H1 (cell line): ENCODE data around the gene CD3D. TPM values are rescaled to one million over a fixed set of nuclear protein-coding genes. Genes with fewer than 3 reads are reported as not detected.

Experiments used
- CTCF ChIA-PET: fragments of 300-600 bp; sonication (Branson Sonifier 250); formaldehyde crosslinking; loops from one replicate; lab custom pipeline; 2021; ENCODE audit not compliant: partially characterized antibody; lab: Charles Lee
- POLR2A ChIA-PET: fragments of 300-600 bp; sonication (Branson Sonifier 250); formaldehyde crosslinking; loops from one replicate; lab custom pipeline; 2021; ENCODE audit warnings: inconsistent platforms; ENCODE audit not compliant: partially characterized antibody; lab: Charles Lee
- DNase-seq, 2 experiments: peaks; one replicate each; pipeline versions ENCODE4 v3.0.0 to v3.0.0-alpha.2; 2010 to 2022; ENCODE audit warnings: low spot score in 2 of 2, low read depth in 1 of 2, mixed read lengths in 1 of 2
- FAIRE-seq: peaks from 2 replicates; lab custom pipeline; 2011; peaks lifted over from hg19 to GRCh38; lab: Jason Lieb, UNC
- H2AFZ ChIP-seq: 2 replicates; pipeline ENCODE4 v1.8.1; 2012; ENCODE audit warnings: low read length, inconsistent platforms
- H2AK5ac ChIP-seq: 2 replicates; pipeline ENCODE4 v1.6.1; 2013; ENCODE audit warnings: low read depth, low read length
- H2BK120ac ChIP-seq: replicated peaks from 2 replicates; pipeline ENCODE3; 2013; ENCODE audit warnings: low read depth, low read length, inconsistent platforms
- H2BK12ac ChIP-seq: 2 replicates; pipeline ENCODE4 v1.6.1; 2013; ENCODE audit warnings: low read depth, low read length
- H2BK15ac ChIP-seq: 2 replicates; pipeline ENCODE4 v1.6.1; 2013; ENCODE audit warnings: low read length
- H2BK20ac ChIP-seq: 2 replicates; pipeline ENCODE4 v1.6.1; 2013; ENCODE audit warnings: low read length
- H2BK5ac ChIP-seq: 2 replicates; pipeline ENCODE4 v1.6.1; 2013; ENCODE audit warnings: low read depth, low read length
- H3K14ac ChIP-seq: 2 replicates; pipeline ENCODE4 v1.6.1; 2013; ENCODE audit warnings: inconsistent platforms; ENCODE audit not compliant: insufficient read length
- H3K18ac ChIP-seq: 2 replicates; pipeline ENCODE4 v1.6.1; 2013; ENCODE audit warnings: low read length; ENCODE audit errors: extremely low read depth
- H3K23ac ChIP-seq: 2 replicates; pipeline ENCODE4 v1.6.1; 2013; ENCODE audit warnings: inconsistent platforms; ENCODE audit not compliant: insufficient read length
- H3K23me2 ChIP-seq: 2 replicates; pipeline ENCODE4 v1.6.1; 2013; ENCODE audit warnings: low read depth, low read length
- H3K27ac ChIP-seq: 2 replicates; pipeline ENCODE4 v1.6.1; 2011; ENCODE audit warnings: low read depth, low read length, inconsistent platforms
- H3K27me3 ChIP-seq, 4 experiments: replicated peaks in 1 of 4; 1 replicate in 1 of 4; 2 replicates in 3 of 4; pipeline versions ENCODE4 v1.6.1 to v1.8.1; 2011 to 2013; ENCODE audit warnings: low read length in 3 of 4, mild to moderate bottlenecking in 3 of 4, inconsistent platforms in 2 of 4, mixed read lengths in 2 of 4, moderate library complexity in 1 of 4; ENCODE audit not compliant: control insufficient read depth in 3 of 4, insufficient read depth in 3 of 4; ENCODE audit errors: extremely low read depth in 1 of 4
- H3K36me3 ChIP-seq, 4 experiments: 2 replicates each; pipeline versions ENCODE4 v1.6.1 to v1.8.1; 2011 to 2013; ENCODE audit warnings: mild to moderate bottlenecking in 4 of 4, low read length in 3 of 4, moderate library complexity in 2 of 4, control low read depth in 1 of 4, inconsistent platforms in 1 of 4; ENCODE audit not compliant: insufficient read depth in 4 of 4, control insufficient read depth in 2 of 4
- H3K4ac ChIP-seq: replicated peaks from 2 replicates; pipeline ENCODE3; 2013; ENCODE audit warnings: low read length, low read depth, mixed read lengths, inconsistent platforms; ENCODE audit not compliant: insufficient read length
- H3K4me1 ChIP-seq, 4 experiments: replicated peaks in 1 of 4; 1 replicate in 1 of 4; 2 replicates in 3 of 4; pipeline versions ENCODE4 v1.6.1 to v1.8.1; 2011 to 2013; ENCODE audit warnings: low read length in 3 of 4, inconsistent platforms in 2 of 4, mixed read lengths in 1 of 4; ENCODE audit not compliant: insufficient read depth in 4 of 4, control insufficient read depth in 3 of 4
- H3K4me2 ChIP-seq, 2 experiments: 2 replicates each; pipeline versions ENCODE4 v1.6.1 to v1.8.1; 2011 to 2013; ENCODE audit warnings: low read depth in 2 of 2, low read length in 2 of 2, control low read depth in 1 of 2, inconsistent platforms in 1 of 2, mild to moderate bottlenecking in 1 of 2; ENCODE audit not compliant: insufficient read depth in 1 of 2
- H3K4me3 ChIP-seq, 4 experiments: fragments of 200-600, 300-600 bp in 1 of 4; sonication (generic), shearing (Covaris generic), sonication (Bioruptor Twin) in 1 of 4; 2 replicates each; pipeline versions ENCODE4 v1.5.1 to v1.8.1; 2011 to 2016; ENCODE audit warnings: low read length in 4 of 4, low read depth in 3 of 4, control low read depth in 2 of 4, inconsistent platforms in 2 of 4, mild to moderate bottlenecking in 2 of 4, mixed read lengths in 1 of 4, moderate library complexity in 1 of 4; ENCODE audit not compliant: insufficient read depth in 2 of 4; ENCODE audit errors: extremely low read depth in 1 of 4
- H3K56ac ChIP-seq: replicated peaks from 2 replicates; pipeline ENCODE3; 2013; ENCODE audit warnings: low read depth, mild to moderate bottlenecking, mixed read lengths, low read length, inconsistent platforms; ENCODE audit not compliant: insufficient read length
- H3K79me1 ChIP-seq: 2 replicates; pipeline ENCODE4 v1.6.1; 2013; ENCODE audit warnings: low read depth, low read length, control low read depth
- H3K79me2 ChIP-seq, 2 experiments: 2 replicates each; pipeline versions ENCODE4 v1.6.1 to v1.8.1; 2012 to 2013; ENCODE audit warnings: low read length in 2 of 2, mild to moderate bottlenecking in 2 of 2, inconsistent platforms in 1 of 2; ENCODE audit not compliant: insufficient read depth in 2 of 2, control insufficient read depth in 1 of 2
- H3K9ac ChIP-seq, 4 experiments: replicated peaks in 1 of 4; 1 replicate in 1 of 4; 2 replicates in 3 of 4; pipeline versions ENCODE4 v1.6.1 to v1.8.1; 2011 to 2013; ENCODE audit warnings: low read depth in 3 of 4, low read length in 3 of 4, control low read depth in 2 of 4, mild to moderate bottlenecking in 2 of 4, moderate library complexity in 2 of 4, inconsistent platforms in 1 of 4; ENCODE audit errors: extremely low read depth in 1 of 4
- H3K9me3 ChIP-seq, 2 experiments: 2 replicates each; pipeline versions ENCODE4 v1.6.1 to v1.8.1; 2012 to 2013; ENCODE audit warnings: mild to moderate bottlenecking in 2 of 2, moderate library complexity in 2 of 2, control low read depth in 1 of 2, inconsistent platforms in 1 of 2, low read depth in 1 of 2, low read length in 1 of 2, mixed read lengths in 1 of 2; ENCODE audit not compliant: insufficient read depth in 2 of 2
- H4K20me1 ChIP-seq, 2 experiments: replicated peaks in 1 of 2; 2 replicates each; pipeline versions ENCODE3 to v1.8.1; 2011 to 2013; ENCODE audit warnings: inconsistent platforms in 2 of 2, low read length in 2 of 2, mild to moderate bottlenecking in 1 of 2; ENCODE audit not compliant: insufficient read depth in 2 of 2, control insufficient read depth in 1 of 2
- H4K5ac ChIP-seq: 2 replicates; pipeline ENCODE4 v1.6.1; 2013; ENCODE audit warnings: low read length, low read depth, mixed read lengths, inconsistent platforms; ENCODE audit not compliant: insufficient read length
- H4K8ac ChIP-seq: 2 replicates; pipeline ENCODE4 v1.8.0; 2013; ENCODE audit warnings: mild to moderate bottlenecking, moderate library complexity, low read length, inconsistent platforms; ENCODE audit not compliant: insufficient read depth; ENCODE audit errors: extremely low read depth
- H4K91ac ChIP-seq: replicated peaks from 2 replicates; pipeline ENCODE3; 2013; ENCODE audit warnings: low read length, mixed read lengths, inconsistent platforms; ENCODE audit not compliant: insufficient read length
- BCL11A ChIP-seq, 2 experiments: IDR thresholded peaks; one replicate each; pipeline ENCODE4 v1.6.1; 2011; ENCODE audit warnings: low read depth in 2 of 2, low read length in 2 of 2, mild to moderate bottlenecking in 2 of 2
- CREB1 ChIP-seq: IDR thresholded peaks from 2 replicates; pipeline ENCODE4 v1.6.1; 2012; ENCODE audit warnings: inconsistent platforms
- GABPA ChIP-seq: IDR thresholded peaks from 2 replicates; pipeline ENCODE4 v1.6.1; 2011; ENCODE audit warnings: mild to moderate bottlenecking, low read length, moderate library complexity, borderline replicate concordance; ENCODE audit not compliant: insufficient read depth
- HDAC6 ChIP-seq: IDR thresholded peaks from one replicate; pipeline ENCODE4 v1.7.1; 2012; ENCODE audit warnings: low read depth, mild to moderate bottlenecking, inconsistent platforms, low read length, moderate library complexity
- POLR2AphosphoS5 ChIP-seq: IDR thresholded peaks from 2 replicates; pipeline ENCODE4 v1.6.1; 2011; ENCODE audit warnings: low read depth, low read length
- RAD21 ChIP-seq, 2 experiments: IDR thresholded peaks in 1 of 2; conservative IDR thresholded peaks in 1 of 2; 2 replicates each; pipeline ENCODE4 v1.6.1; 2011; ENCODE audit warnings: low read depth in 2 of 2, low read length in 2 of 2, improper control_type of control experiment in 1 of 2, inconsistent platforms in 1 of 2, mild to moderate bottlenecking in 1 of 2, moderate library complexity in 1 of 2
- SIRT6 ChIP-seq: IDR thresholded peaks from one replicate; pipeline ENCODE4 v1.7.1; 2012; ENCODE audit warnings: low read length, inconsistent platforms
- SP1 ChIP-seq: IDR thresholded peaks from 2 replicates; pipeline ENCODE4 v1.6.1; 2011; ENCODE audit warnings: low read depth, low read length
- SP4 ChIP-seq: IDR thresholded peaks from 2 replicates; pipeline ENCODE4 v1.6.1; 2012; ENCODE audit warnings: low read length, inconsistent platforms
- ZNF274 ChIP-seq: IDR thresholded peaks from 2 replicates; pipeline ENCODE4 v1.7.0; 2012; ENCODE audit warnings: low read length, borderline replicate concordance; ENCODE audit errors: extremely low read depth
- WGBS, 2 experiments: shearing (Covaris generic) in 1 of 2; methylation state at CpG; one replicate each; pipeline versions ENCODE4 v1.1.6 to v1.1.7; 2013 to 2015; ENCODE audit warnings: low lambda C conversion rate in 2 of 2, mixed read lengths in 2 of 2, inconsistent platforms in 1 of 2, low coverage in 1 of 2, missing lambda C conversion rate in 1 of 2; ENCODE audit not compliant: insufficient replicate concordance in 2 of 2, insufficient coverage in 1 of 2, insufficient read length in 1 of 2; ENCODE audit errors: extremely low coverage in 1 of 2, missing lambda C conversion rate in 1 of 2; 5-methylcytosine and 5-hydroxymethylcytosine counted together
- polyA plus RNA-seq, 7 experiments: library from polyadenylated mRNA; depleted of rRNA in 3 of 7; stranded (reverse) in 5 of 7; unstranded in 2 of 7; fragments of >200 nt in 5 of 7; fragments of 200-250 nt in 2 of 7; gene quantifications; 1 replicate in 5 of 7; 2 replicates in 1 of 7; 4 replicates in 1 of 7; pipeline versions ENCODE4 v1.2.1 to v1.2.3, GENCODE V29; 2011 to 2013; ENCODE audit warnings: missing spikeins in 2 of 7, mixed read lengths in 2 of 7
- total RNA-seq: library from RNA; stranded (reverse); fragmentation: NEBNext Ultra II Directional; extraction: Animal tissue kit (Norgen Biotek cat#: 25700); gene quantifications from 2 replicates; pipeline ENCODE4 v1.2.1, GENCODE V29; 2021
- TF ChIP-seq, protein P1 (sequence below): IDR thresholded peaks from 2 replicates; pipeline ENCODE4 v1.6.1; 2012; ENCODE audit warnings: low read length, inconsistent platforms
- TF ChIP-seq, protein P2 (sequence below): IDR thresholded peaks from 2 replicates; pipeline ENCODE4 v1.6.1; 2011; ENCODE audit warnings: low read length, improper control_type of control experiment

Gene CD3D
- total and polyA plus RNA-seq, 2 of the 8 experiments (the other 6 are each of a cell fraction or from before 2014, with no cell fraction given): not detected

DNA sequence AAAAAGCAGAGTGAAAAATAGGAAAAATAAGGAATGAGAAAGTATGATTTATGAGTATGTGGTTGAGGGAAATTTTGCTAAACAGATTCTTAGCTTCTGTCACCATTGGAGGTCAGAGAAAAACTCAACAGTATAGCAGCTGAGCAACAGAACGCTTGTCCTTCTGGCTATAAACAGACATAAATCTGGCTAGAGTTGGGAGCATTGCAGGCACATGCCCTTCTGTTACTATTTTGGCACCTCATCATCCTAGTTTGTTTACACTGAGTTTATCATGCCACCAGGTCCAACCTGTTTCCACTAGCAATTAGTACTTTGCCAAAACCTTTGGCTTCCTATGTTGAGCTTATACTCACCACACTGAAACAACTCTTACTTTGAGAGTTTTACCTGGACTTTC, 23.8 kb upstream of the CD3D start:
- Histone ChIP-seq H3K56ac (no peak overlapping the region), H3K9me3 (no peaks in the 10 kb centered on the region), H3K79me1 (no peaks in the 10 kb centered on the region; the same call in 1 of the 2 replicates), H3K23ac (no peak overlapping the region), H3K4me1 (no peaks in the 10 kb centered on the region), H3K4me2 (no peak overlapping the region), H2BK20ac (no peak overlapping the region), H2AFZ (no peak overlapping the region), H4K91ac (no peak overlapping the region), H2BK12ac (no peak overlapping the region), H3K27ac (no peak overlapping the region), H4K5ac (no peak overlapping the region), H2BK15ac (no peak overlapping the region), H3K27me3 (no peaks in the 10 kb centered on the region; a peak in 1 of 7 replicates), H3K23me2 (no peaks in the 10 kb centered on the region), H2AK5ac (no peak overlapping the region), H3K36me3 (peaks cover 0 to 30% (median 20%) of the 10 kb centered on the region in 4 experiments; a peak in 7 of 8 replicates), H3K14ac (no peak overlapping the region), H3K79me2 (peaks cover 0 to 17% of the 10 kb centered on the region in 2 experiments; a peak in 2 of 4 replicates), H3K4ac (no peak overlapping the region), H2BK120ac (no peak overlapping the region), H3K9ac (no peak overlapping the region), H3K4me3 (no peak overlapping the region), H2BK5ac (no peak overlapping the region), H3K18ac (no peak overlapping the region), H4K20me1 (peaks cover 0 to 3% of the 10 kb centered on the region in 2 experiments), H4K8ac (no peak overlapping the region)
- CTCF ChIA-PET: interaction anchor here (0.6 to 1.6 kb wide), 2 partner anchors 122 to 168 kb away, joined by 3 to 4 read pairs; no protein-coding TSS in a partner anchor
- WGBS, 2 experiments: 100% methylated on average over 1 of the region's 1 CpG; no CpG with 5 or more reads in 1 of the 2 experiments
- POLR2A ChIA-PET: no interaction called here
- DNase-seq: no peak
- no peak for FAIRE-seq
- TF ChIP-seq SP4 (no peak), GABPA (no peak), SP1 (no peak), POLR2AphosphoS5 (no peak), RAD21 (IDR thresholded peaks at IDR 0.05 in 1 of 2, conservative IDR thresholded peaks at IDR 0.05 in 1 of 2; ENCODE audit: low read depth in 2 of 2, low read length in 2 of 2) (no peak), BCL11A (IDR thresholded peaks at IDR 0.05; ENCODE audit: low read depth in 2 of 2, low read length in 2 of 2) (no peak), HDAC6 (no peak), ZNF274 (no peak), SIRT6 (no peak), CREB1 (no peak)
- TF ChIP-seq, protein P1, sequence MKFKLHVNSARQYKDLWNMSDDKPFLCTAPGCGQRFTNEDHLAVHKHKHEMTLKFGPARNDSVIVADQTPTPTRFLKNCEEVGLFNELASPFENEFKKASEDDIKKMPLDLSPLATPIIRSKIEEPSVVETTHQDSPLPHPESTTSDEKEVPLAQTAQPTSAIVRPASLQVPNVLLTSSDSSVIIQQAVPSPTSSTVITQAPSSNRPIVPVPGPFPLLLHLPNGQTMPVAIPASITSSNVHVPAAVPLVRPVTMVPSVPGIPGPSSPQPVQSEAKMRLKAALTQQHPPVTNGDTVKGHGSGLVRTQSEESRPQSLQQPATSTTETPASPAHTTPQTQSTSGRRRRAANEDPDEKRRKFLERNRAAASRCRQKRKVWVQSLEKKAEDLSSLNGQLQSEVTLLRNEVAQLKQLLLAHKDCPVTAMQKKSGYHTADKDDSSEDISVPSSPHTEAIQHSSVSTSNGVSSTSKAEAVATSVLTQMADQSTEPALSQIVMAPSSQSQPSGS: no peak
- TF ChIP-seq, protein P2, sequence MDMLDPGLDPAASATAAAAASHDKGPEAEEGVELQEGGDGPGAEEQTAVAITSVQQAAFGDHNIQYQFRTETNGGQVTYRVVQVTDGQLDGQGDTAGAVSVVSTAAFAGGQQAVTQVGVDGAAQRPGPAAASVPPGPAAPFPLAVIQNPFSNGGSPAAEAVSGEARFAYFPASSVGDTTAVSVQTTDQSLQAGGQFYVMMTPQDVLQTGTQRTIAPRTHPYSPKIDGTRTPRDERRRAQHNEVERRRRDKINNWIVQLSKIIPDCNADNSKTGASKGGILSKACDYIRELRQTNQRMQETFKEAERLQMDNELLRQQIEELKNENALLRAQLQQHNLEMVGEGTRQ: no peak
